Tibial nerve (tissue), 4 donors: Measurements from ENCODE around the gene CA12.

Experiments
- CTCF ChIP-seq, 5 experiments: fragments of 200-600 bp in 3 of 5; fragments of 450-650 bp in 2 of 5; sonication (generic) in 3 of 5; IDR thresholded peaks; one replicate each; pipeline ENCODE4 v1.5.1; 2016 to 2019; ENCODE audit warnings: antibody characterized with exemption in 5 of 5, mild to moderate bottlenecking in 3 of 5, moderate library complexity in 2 of 5
- EP300 ChIP-seq, 2 donors: sonication (generic); formaldehyde crosslinking; IDR thresholded peaks; one replicate each; pipeline ENCODE4 v1.6.1; 2017; ENCODE audit warnings: antibody characterized with exemption in 2 of 2, mild to moderate bottlenecking in 1 of 2

DNA sequence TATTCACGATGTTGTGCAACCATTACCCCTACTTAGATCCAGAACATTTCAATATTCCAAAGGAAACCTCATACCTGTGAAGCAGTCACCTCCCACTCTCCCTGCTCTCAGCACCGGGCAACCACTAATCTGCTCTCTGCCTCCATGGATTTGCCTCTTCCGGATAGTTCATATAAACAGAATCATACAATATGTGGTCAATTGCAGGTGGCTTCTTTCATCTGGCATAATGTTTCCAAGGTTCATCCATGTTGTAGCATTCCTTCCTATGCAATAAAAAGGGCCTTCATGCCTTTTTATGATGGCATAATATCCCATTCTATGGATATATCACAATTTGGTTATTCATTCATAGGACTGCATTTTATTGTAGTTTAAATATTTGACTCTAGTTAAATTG lies 23.9 kb downstream of the CA12 start:
- TF ChIP-seq EP300 (IDR thresholded peaks at IDR 0.05): no peak
- no peak for TF ChIP-seq CTCF (IDR thresholded peaks at IDR 0.05)
